ENCODE results near the gene FZD8. TPM values are rescaled to one million over a fixed set of nuclear protein-coding genes. Genes with fewer than 3 reads are reported as not detected.

Gene FZD8
- total RNA-seq, 1 experiment from 2014 or later = 36.1 TPM

GRCh38 chr10:35598379-35598778 lies 43.7 kb downstream of the FZD8 start:
- no peaks in the 10 kb centered on the region for H3K4me1 ChIP-seq
- no peak overlapping the region for H3K4me3 ChIP-seq

DNA sequence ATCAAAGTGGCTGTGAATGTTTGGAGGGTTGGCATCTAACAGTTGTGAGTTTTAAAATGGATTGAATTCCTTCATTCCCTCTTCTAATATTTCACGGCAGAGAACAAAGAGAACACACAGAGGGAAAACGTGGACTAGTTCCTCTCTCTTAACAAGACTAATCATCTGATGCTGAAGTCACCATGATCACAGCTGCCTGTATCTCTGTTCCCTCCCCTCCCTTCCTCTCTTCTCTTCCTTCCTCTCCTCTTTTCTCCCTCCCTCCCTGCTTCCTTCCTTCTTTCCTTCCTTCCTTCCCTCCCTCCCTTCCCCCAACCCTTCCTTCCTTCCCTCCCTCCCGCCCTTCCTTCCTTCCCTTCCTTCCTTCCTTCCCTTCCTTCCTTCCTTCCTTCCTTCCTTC lies 47.0 kb downstream of the FZD8 start:
- Histone ChIP-seq H3K4me3 (no peak overlapping the region), H3K4me1 (no peaks in the 10 kb centered on the region), H3K36me3 (no peaks in the 10 kb centered on the region), H3K9me3 (replicated peaks) (no peaks in the 10 kb centered on the region; the same call in 1 of the 2 replicates), H3K27me3 (no peaks in the 10 kb centered on the region), H3K27ac (no peak overlapping the region)
- peak in 1 of 2 experiments; percentile 26 for DNase-seq

More at GRCh38 chr10:35598379-35598778, 43.7 kb downstream of the FZD8 start:
- no peak for DNase-seq
- no peaks in the 10 kb centered on the region for H3K9me3 ChIP-seq (replicated peaks)
- no peak overlapping the region for H3K27ac ChIP-seq
- no peaks in the 10 kb centered on the region for H3K36me3 ChIP-seq
- no peaks in the 10 kb centered on the region for H3K27me3 ChIP-seq

- no peaks in the 10 kb centered on the region; the same call in 1 of the 2 replicates for H3K9me3 ChIP-seq (replicated peaks)
- no peaks in the 10 kb centered on the region for H3K36me3 ChIP-seq
- H3K4me1 ChIP-seq = no peaks in the 10 kb centered on the region
- H3K27ac ChIP-seq = no peak overlapping the region
- no peaks in the 10 kb centered on the region for H3K27me3 ChIP-seq
- no peak overlapping the region for H3K4me3 ChIP-seq
- no peak for DNase-seq
Measured at GRCh38 chr10:35594115-35595079, 47.7 kb downstream of the FZD8 start.

- Histone ChIP-seq H3K36me3 (no peaks in the 10 kb centered on the region), H3K27ac (no peak overlapping the region), H3K4me3 (no peak overlapping the region), H3K9me3 (replicated peaks) (no peaks in the 10 kb centered on the region; the same call in 1 of the 2 replicates), H3K27me3 (no peaks in the 10 kb centered on the region), H3K4me1 (no peaks in the 10 kb centered on the region)
- DNase-seq = no peak
Measured at GRCh38 chr10:35592441-35592840, 49.7 kb downstream of the FZD8 start.

DNA sequence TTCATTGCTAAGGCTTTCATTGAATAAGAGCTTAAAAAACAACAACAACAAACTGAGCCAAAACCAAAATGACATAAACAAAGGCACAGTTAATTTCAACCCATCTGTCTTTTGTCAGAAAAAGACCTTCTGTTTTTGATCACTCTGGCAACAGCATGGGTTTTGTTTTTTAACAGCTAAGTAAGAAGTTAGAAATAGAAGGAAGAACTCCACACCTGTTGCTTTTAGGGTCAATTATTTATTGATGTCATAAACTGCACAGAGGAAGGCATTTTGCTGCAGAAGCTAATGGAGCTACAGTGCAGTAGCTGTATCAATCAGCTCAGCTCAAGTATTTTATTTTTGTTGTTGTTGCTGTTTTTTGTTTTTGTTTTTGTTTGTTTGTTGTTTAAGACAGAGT lies 53.3 kb downstream of the FZD8 start:
- Histone ChIP-seq H3K9me3 (replicated peaks) (no peaks in the 10 kb centered on the region; the same call in 1 of the 2 replicates), H3K27ac (no peak overlapping the region), H3K4me3 (no peak overlapping the region), H3K4me1 (peaks cover 16% of the 10 kb centered on the region), H3K27me3 (no peaks in the 10 kb centered on the region), H3K36me3 (no peaks in the 10 kb centered on the region)
- DNase-seq = no peak

Other genes starting within 250 kb of the FZD8 start
- 1.2 and 1.9 TPM in 2 replicates for gene GJD4, start 37.0 kb downstream of the FZD8 start, total RNA-seq (2014; rRNA removed; shearing (Covaris generic))

Measured in SJCRH30 (cell line).